ENCODE data around the gene GTF3C4. TPM values are rescaled to one million over a fixed set of nuclear protein-coding genes. Genes with fewer than 3 reads are reported as not detected.
"Not testable (repeated sequence)": the region's sequence is repeated elsewhere in the genome, so short reads cannot be mapped to it uniquely, and the experiment has no call there.

The GTF3C4 gene
- total RNA-seq, 1 donor from 2014 or later: 27.0 TPM

DNA sequence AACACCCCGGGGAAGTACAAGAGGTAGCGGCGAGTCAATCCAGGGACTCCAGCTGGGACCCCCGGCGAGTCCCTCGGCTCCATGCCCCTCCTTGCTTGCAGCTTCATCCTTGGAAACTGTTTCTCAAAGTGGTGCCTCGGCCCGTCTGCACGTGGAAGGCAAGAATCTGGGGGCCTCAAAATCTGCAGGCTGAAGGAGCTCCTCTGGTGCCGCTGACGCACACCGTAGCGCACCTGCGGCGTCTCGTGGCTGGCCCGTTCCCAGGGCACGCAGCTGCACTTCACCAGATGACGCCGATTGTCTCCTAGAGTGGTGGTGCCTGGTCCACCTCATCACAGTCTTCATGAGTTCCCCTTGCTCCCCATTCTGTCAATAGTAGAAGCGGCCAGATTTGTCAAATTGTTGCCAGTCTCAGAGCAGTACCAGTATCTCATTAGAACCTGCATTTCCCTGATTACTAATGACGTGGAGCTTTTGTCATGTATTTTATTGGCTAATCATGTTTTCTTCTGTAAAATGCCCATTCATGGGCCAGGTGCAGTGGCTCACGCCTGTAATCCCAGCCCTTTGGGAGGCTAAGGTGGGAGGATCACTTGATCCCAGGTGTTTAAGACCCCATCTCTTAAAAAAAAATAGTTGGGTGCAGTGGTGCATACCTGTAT, 38.6 kb downstream of the GTF3C4 start:
- Mint-ChIP-seq H3K4me3 (no peak overlapping the region), H3K36me3 (no peaks in the 10 kb centered on the region), H3K4me1 (no peaks in the 10 kb centered on the region), H3K9me3 (no peaks in the 10 kb centered on the region), H3K27ac (no peak overlapping the region), H3K27me3 (ENCODE audit: low read depth) (peaks cover 34% of the 10 kb centered on the region)
- no peak for DNase-seq (ENCODE audit: low spot score in 2 of 2, unreplicated experiment in 2 of 2)
- TF ChIP-seq CTCF (IDR thresholded peaks at IDR 0.05; ENCODE audit: unreplicated experiment): no peak

DNA sequence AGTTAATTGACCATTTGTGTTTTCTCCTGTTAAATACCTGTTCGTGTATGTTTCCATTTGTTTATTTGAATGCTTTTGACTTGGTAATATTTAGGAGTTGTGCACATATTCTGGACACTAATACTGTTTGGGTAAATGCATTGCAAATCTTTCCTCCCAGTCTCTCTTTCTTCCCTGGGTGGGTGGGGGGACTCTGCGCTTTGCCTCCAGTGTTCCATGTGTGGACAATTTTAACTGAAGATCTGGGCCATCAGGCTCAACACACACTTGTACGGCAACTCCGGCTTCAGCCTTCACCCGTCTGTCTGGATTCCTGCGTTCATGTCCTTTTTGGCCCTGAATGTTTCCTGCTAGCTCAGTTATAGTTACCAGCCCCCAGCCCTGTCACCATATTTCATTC, 40.1 kb downstream of the GTF3C4 start:
- TF ChIP-seq CTCF (IDR thresholded peaks at IDR 0.05; ENCODE audit: unreplicated experiment): no peak
- Mint-ChIP-seq H3K27me3 (ENCODE audit: low read depth) (peaks cover 34% of the 10 kb centered on the region), H3K4me3 (no peak overlapping the region), H3K9me3 (no peaks in the 10 kb centered on the region), H3K4me1 (no peaks in the 10 kb centered on the region), H3K27ac (no peak overlapping the region), H3K36me3 (no peaks in the 10 kb centered on the region)
- DNase-seq (ENCODE audit: low spot score in 2 of 2, unreplicated experiment in 2 of 2): no peak

- peaks cover 32% of the 10 kb centered on the region for H3K27me3 Mint-ChIP-seq (ENCODE audit: low read depth)
- not testable (repeated sequence) for DNase-seq (ENCODE audit: low spot score in 2 of 2, unreplicated experiment in 2 of 2); H3K36me3 Mint-ChIP-seq; H3K4me1 Mint-ChIP-seq; H3K9me3 Mint-ChIP-seq; H3K4me3 Mint-ChIP-seq; H3K27ac Mint-ChIP-seq
Measured at GRCh38 chr9:132711152-132711551, 40.9 kb downstream of the GTF3C4 start.

- Mint-ChIP-seq H3K27ac (no peak overlapping the region), H3K36me3 (no peaks in the 10 kb centered on the region)
Measured at GRCh38 chr9:132711846-132712245, 41.6 kb downstream of the GTF3C4 start.

GRCh38 chr9:132712753-132713152, 42.5 kb downstream of the GTF3C4 start:
- DNase-seq (ENCODE audit: low spot score in 2 of 2, unreplicated experiment in 2 of 2): no peak
- Mint-ChIP-seq H3K36me3 (no peaks in the 10 kb centered on the region), H3K9me3 (no peaks in the 10 kb centered on the region), H3K27ac (no peak overlapping the region), H3K4me1 (no peaks in the 10 kb centered on the region), H3K4me3 (no peak overlapping the region), H3K27me3 (ENCODE audit: low read depth) (peaks cover 38% of the 10 kb centered on the region)
- no peak for TF ChIP-seq CTCF (IDR thresholded peaks at IDR 0.05; ENCODE audit: unreplicated experiment)

More at GRCh38 chr9:132711846-132712245, 41.6 kb downstream of the GTF3C4 start:
- H3K27me3 Mint-ChIP-seq (ENCODE audit: low read depth): peaks cover 29% of the 10 kb centered on the region
- H3K4me1 Mint-ChIP-seq: no peaks in the 10 kb centered on the region
- no peak overlapping the region for H3K4me3 Mint-ChIP-seq
- H3K9me3 Mint-ChIP-seq: no peaks in the 10 kb centered on the region
- no peak for TF ChIP-seq CTCF (IDR thresholded peaks at IDR 0.05; ENCODE audit: unreplicated experiment)
- no peak for DNase-seq (ENCODE audit: low spot score in 2 of 2, unreplicated experiment in 2 of 2)

GRCh38 chr9:132716007-132716406, 45.7 kb downstream of the GTF3C4 start:
- Mint-ChIP-seq H3K27me3 (ENCODE audit: low read depth) (peaks cover 29% of the 10 kb centered on the region), H3K27ac (no peak overlapping the region), H3K36me3 (no peaks in the 10 kb centered on the region), H3K9me3 (no peaks in the 10 kb centered on the region), H3K4me1 (no peaks in the 10 kb centered on the region), H3K4me3 (no peak overlapping the region)
- TF ChIP-seq CTCF (IDR thresholded peaks at IDR 0.05; ENCODE audit: unreplicated experiment): no peak
- no peak for DNase-seq (ENCODE audit: low spot score in 2 of 2, unreplicated experiment in 2 of 2)
